IMR-90 (cell line): Measurements from ENCODE around the gene PSMB2. TPM values are rescaled to one million over a fixed set of nuclear protein-coding genes. Genes with fewer than 3 reads are reported as not detected.
A peak's percentile ranks its signal among the peaks of the same experiment; 100 is the strongest.

Source experiments
- ATAC-seq: fragments of 200-7000 bp; cut with Tn5 transposase; 2 replicates; pipeline ENCODE4 v1.9.1; 2020; ENCODE audit warnings: low read depth, mild to moderate bottlenecking, moderate library complexity
- BruUV-seq: library from RNA; stranded (reverse); fragments of 400-500 nt; replicated peaks from 2 replicates; lab custom pipeline; 2021; lab: Mats Ljungman, UMichigan
- CTCF ChIA-PET: fragments of 300-600 bp; formaldehyde crosslinking; extraction: SDS; loops from one replicate; lab custom pipeline; 2021; ENCODE audit warnings: antibody characterized with exemption; lab: Yijun Ruan, JAX
- POLR2A ChIA-PET: fragments of 300-600 bp; sonication (Branson Sonifier 250); formaldehyde crosslinking; loops from one replicate; lab custom pipeline; 2022; ENCODE audit warnings: antibody characterized with exemption; ENCODE audit not compliant: unreplicated experiment; lab: Charles Lee
- DNase-seq: peaks from one replicate; pipeline ENCODE4 v3.0.0; 2013
- H2AFZ ChIP-seq: replicated peaks from 2 replicates; pipeline ENCODE3; 2013; ENCODE audit warnings: low read length, mild to moderate bottlenecking; ENCODE audit not compliant: poor library complexity
- H2AK5ac ChIP-seq: 2 replicates; pipeline ENCODE4 v1.6.1; 2013; ENCODE audit warnings: low read depth, low read length, inconsistent platforms
- H2AK9ac ChIP-seq: replicated peaks from 2 replicates; pipeline ENCODE3; 2013; ENCODE audit warnings: mild to moderate bottlenecking, low read depth, low read length, moderate library complexity; ENCODE audit not compliant: poor library complexity
- H2BK120ac ChIP-seq: 2 replicates; pipeline ENCODE4 v1.6.1; 2013; ENCODE audit warnings: low read depth, low read length, inconsistent platforms
- H2BK15ac ChIP-seq: 3 replicates; pipeline ENCODE4 v1.6.1; 2013; ENCODE audit warnings: low read depth, low read length, inconsistent platforms
- H2BK20ac ChIP-seq: 2 replicates; pipeline ENCODE4 v1.6.1; 2013; ENCODE audit warnings: low read depth, mild to moderate bottlenecking, inconsistent platforms, low read length, moderate library complexity
- H2BK5ac ChIP-seq: 2 replicates; pipeline ENCODE4 v1.6.1; 2013; ENCODE audit warnings: mild to moderate bottlenecking, low read depth, low read length, inconsistent platforms; ENCODE audit not compliant: poor library complexity, severe bottlenecking
- H3K14ac ChIP-seq: replicated peaks from 2 replicates; pipeline ENCODE4 v1.6.1; 2013; ENCODE audit warnings: low read depth, low read length, inconsistent platforms
- H3K18ac ChIP-seq: 2 replicates; pipeline ENCODE4 v1.6.1; 2013; ENCODE audit warnings: low read depth, low read length, control low read depth
- H3K23ac ChIP-seq: 2 replicates; pipeline ENCODE4 v1.6.1; 2013; ENCODE audit warnings: low read depth, low read length, inconsistent platforms
- H3K27ac ChIP-seq: 2 replicates; pipeline ENCODE4 v1.5.1; 2013; ENCODE audit warnings: mild to moderate bottlenecking, control low read depth, low read length; ENCODE audit not compliant: insufficient read depth
- H3K27me3 ChIP-seq: 2 replicates; pipeline ENCODE4 v1.6.1; 2013; ENCODE audit warnings: low read length; ENCODE audit not compliant: control insufficient read depth, insufficient read depth
- H3K36me3 ChIP-seq: 2 replicates; pipeline ENCODE4 v1.6.1; 2013; ENCODE audit warnings: low read length, mixed read lengths; ENCODE audit not compliant: control insufficient read depth, insufficient read depth
- H3K4ac ChIP-seq: 2 replicates; pipeline ENCODE4 v1.6.1; 2013; ENCODE audit warnings: low read depth, low read length, inconsistent platforms
- H3K4me1 ChIP-seq: 2 replicates; pipeline ENCODE4 v1.6.1; 2013; ENCODE audit warnings: low read length, mixed read lengths; ENCODE audit not compliant: control insufficient read depth, insufficient read depth
- H3K4me2 ChIP-seq: 2 replicates; pipeline ENCODE4 v1.6.1; 2013; ENCODE audit warnings: low read depth, mild to moderate bottlenecking, control low read depth, low read length, moderate library complexity
- H3K4me3 ChIP-seq: 2 replicates; pipeline ENCODE4 v1.5.1; 2013; ENCODE audit warnings: low read depth, mild to moderate bottlenecking, control low read depth, low read length, moderate library complexity; ENCODE audit not compliant: insufficient read depth
- H3K56ac ChIP-seq: 2 replicates; pipeline ENCODE4 v1.6.1; 2013; ENCODE audit warnings: low read length, inconsistent platforms; ENCODE audit not compliant: insufficient read depth; ENCODE audit errors: extremely low read depth
- H3K79me1 ChIP-seq, 2 experiments: 2 replicates each; pipeline ENCODE4 v1.6.1; 2013; ENCODE audit warnings: low read length in 2 of 2, inconsistent platforms in 1 of 2, low read depth in 1 of 2
- H3K9ac ChIP-seq: 2 replicates; pipeline ENCODE4 v1.6.1; 2013; ENCODE audit warnings: low read depth, low read length, control low read depth
- H3K9me1 ChIP-seq: 2 replicates; pipeline ENCODE4 v1.6.1; 2013; ENCODE audit warnings: low read length, inconsistent platforms; ENCODE audit not compliant: insufficient read depth
- H3K9me3 ChIP-seq: 2 replicates; pipeline ENCODE4 v1.6.1; 2013; ENCODE audit warnings: low read length; ENCODE audit not compliant: control insufficient read depth, insufficient read depth
- H4K20me1 ChIP-seq: 2 replicates; pipeline ENCODE4 v1.6.1; 2013; ENCODE audit warnings: low read length, inconsistent platforms; ENCODE audit not compliant: insufficient read depth
- H4K5ac ChIP-seq: 2 replicates; pipeline ENCODE4 v1.6.1; 2013; ENCODE audit warnings: mild to moderate bottlenecking, low read depth, low read length, control low read depth
- H4K8ac ChIP-seq, 2 experiments: 2 replicates each; pipeline ENCODE4 v1.6.1; 2013; ENCODE audit warnings: low read depth in 2 of 2, low read length in 2 of 2, control low read depth in 1 of 2, inconsistent platforms in 1 of 2
- H4K91ac ChIP-seq: 2 replicates; pipeline ENCODE4 v1.6.1; 2013; ENCODE audit warnings: low read depth, low read length, inconsistent platforms; ENCODE audit not compliant: insufficient read depth
- BHLHE40 ChIP-seq: fragments of 150-350 bp; IDR thresholded peaks from 2 replicates; pipeline ENCODE4 v1.6.1; 2016; ENCODE audit warnings: mild to moderate bottlenecking, low read depth, low read length
- ELK1 ChIP-seq: fragments of 150-350 bp; IDR thresholded peaks from 2 replicates; pipeline ENCODE4 v1.6.1; 2016; ENCODE audit warnings: low read depth, mild to moderate bottlenecking, low read length, moderate library complexity, borderline replicate concordance
- MAZ ChIP-seq: IDR thresholded peaks from 2 replicates; pipeline ENCODE4 v1.6.1; 2012; ENCODE audit warnings: low read depth, mild to moderate bottlenecking, low read length, improper control_type of control experiment, moderate library complexity, borderline replicate concordance
- NFE2L2 ChIP-seq: fragments of 150-350 bp; IDR thresholded peaks from 2 replicates; pipeline ENCODE4 v1.6.1; 2016; ENCODE audit warnings: low read depth, mild to moderate bottlenecking, low read length
- RAD21 ChIP-seq: IDR thresholded peaks from 2 replicates; pipeline ENCODE4 v1.6.1; 2012; ENCODE audit warnings: low read length, improper control_type of control experiment
- SMC3 ChIP-seq: fragments of 150-350 bp; IDR thresholded peaks from 2 replicates; pipeline ENCODE4 v1.6.1; 2016; ENCODE audit warnings: low read depth, mild to moderate bottlenecking, antibody characterized with exemption, low read length, moderate library complexity
- WGBS, 2 experiments: methylation state at CpG; one replicate each; pipeline versions ENCODE4 v1.1.5 to v1.1.7; 2013; ENCODE audit warnings: missing lambda C conversion rate in 2 of 2; ENCODE audit not compliant: insufficient read length in 1 of 2; ENCODE audit errors: extremely low coverage in 2 of 2; 5-methylcytosine and 5-hydroxymethylcytosine counted together
- dilution Hi-C: fragments of 300-500 bp; cut with HindIII; formaldehyde crosslinking; loops from one replicate; pipeline ENCODE4 v1.14.3; 2018; ENCODE audit warnings: low sequenced_read_pairs; ENCODE audit not compliant: unreplicated experiment
- in situ Hi-C: fragments of 300-500 bp; cut with MboI; formaldehyde crosslinking; loops from 3 replicates; pipeline ENCODE4 v1.14.3; 2019; ENCODE audit warnings: low sequenced_read_pairs, inconsistent platforms, mixed read lengths
- intact Hi-C: fragments of 100-400 bp; cut with micrococcal nuclease; formaldehyde crosslinking; loops from 2 replicates; pipeline ENCODE4 v1.10.0; 2022
- polyA plus RNA-seq, 3 experiments: library from polyadenylated mRNA; depleted of rRNA; stranded (reverse); fragments of >200 nt; gene quantifications; 2 replicates each; pipeline ENCODE4 v1.2.3, GENCODE V29; 2012; ENCODE audit warnings: low replicate concordance in 1 of 3
- total RNA-seq: library from RNA; depleted of rRNA; stranded (reverse); fragments of >200 nt; gene quantifications from 2 replicates; pipeline ENCODE4 v1.2.3, GENCODE V29; 2012

PSMB2 gene
- total and polyA plus RNA-seq, 2 of the 4 experiments (the other 2 are of a cell fraction) = 23.8 to 86.2 TPM

DNA sequence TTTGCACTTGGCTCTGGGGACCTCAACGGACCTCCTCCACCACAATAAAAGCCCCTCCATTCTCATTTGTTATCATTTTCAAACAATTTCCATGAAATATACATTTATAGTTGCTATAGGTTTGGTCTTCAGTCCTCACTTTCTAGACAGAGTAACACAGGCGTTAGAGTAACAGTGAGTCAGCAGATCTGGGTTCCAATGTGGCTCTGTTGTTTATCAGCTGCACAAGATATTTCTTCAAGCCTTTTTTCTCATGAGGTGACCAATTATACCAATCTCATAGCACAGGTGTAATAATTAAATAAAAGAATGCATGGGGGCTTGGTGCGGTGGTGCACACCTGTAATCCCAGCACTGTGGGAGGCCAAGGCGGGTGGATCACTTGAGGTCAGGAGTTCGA lies 32.8 kb upstream of the PSMB2 start:
- Histone ChIP-seq H2AK9ac (no peak overlapping the region), H3K4ac (no peak overlapping the region), H2AK5ac (no peak overlapping the region), H3K56ac (no peak overlapping the region), H3K79me1 (no peaks in the 10 kb centered on the region), H4K8ac (no peak overlapping the region), H3K9me1 (no peaks in the 10 kb centered on the region), H3K4me2 (no peak overlapping the region), H3K27me3 (peaks cover 18% of the 10 kb centered on the region), H2AFZ (no peak overlapping the region), H2BK5ac (no peak overlapping the region), H3K36me3 (no peaks in the 10 kb centered on the region), H3K18ac (no peak overlapping the region), H2BK15ac (no peak overlapping the region), H3K27ac (no peak overlapping the region), H4K5ac (no peak overlapping the region), H3K9me3 (no peaks in the 10 kb centered on the region), H3K14ac (no peak overlapping the region), H3K4me1 (no peaks in the 10 kb centered on the region), H4K91ac (no peak overlapping the region), H3K23ac (no peak overlapping the region), H2BK120ac (no peak overlapping the region), H3K9ac (no peak overlapping the region), H2BK20ac (no peak overlapping the region), H3K4me3 (no peak overlapping the region), H4K20me1 (no peaks in the 10 kb centered on the region)
- in situ Hi-C loops = no loop called here
- BruUV-seq = no TSS peak
- no peak for ATAC-seq
- intact Hi-C loops = no loop called here
- WGBS, 2 experiments = no CpG with 5 or more reads among the region's 5 CpGs
- ChIA-PET CTCF (no interaction called here), POLR2A (no interaction called here)
- no peak for TF ChIP-seq ELK1
- TF ChIP-seq SMC3 = no peak
- TF ChIP-seq BHLHE40 = no peak
- TF ChIP-seq NFE2L2 = 0 out of 2 replicates have a peak, but pooled peaks have one; percentile 17
- TF ChIP-seq MAZ = no peak
- TF ChIP-seq RAD21 = no peak
- no peak for DNase-seq
- dilution Hi-C loops = no loop called here
